Kidney epithelial cell (primary cell): ENCODE measurements around the gene INPP5A. TPM values are rescaled to one million over a fixed set of nuclear protein-coding genes. Genes with fewer than 3 reads are reported as not detected.
"Not testable (repeated sequence)": the region's sequence is repeated elsewhere in the genome, so short reads cannot be mapped to it uniquely, and the experiment has no call there.

Experiments used
- DNase-seq: peaks from one replicate; pipeline ENCODE4 v3.0.0-alpha.2; 2010; ENCODE audit warnings: low read depth
- H3K27me3 ChIP-seq: 2 replicates; pipeline ENCODE4 v1.6.0; 2011; ENCODE audit warnings: low read length; ENCODE audit not compliant: control insufficient read depth, insufficient read depth
- H3K36me3 ChIP-seq: 2 replicates; pipeline ENCODE4 v1.5.1; 2011; ENCODE audit warnings: low read length; ENCODE audit not compliant: control insufficient read depth, insufficient read depth
- H3K4me3 ChIP-seq: 2 replicates; pipeline ENCODE4 v1.5.1; 2011; ENCODE audit warnings: low read depth, mild to moderate bottlenecking, control low read depth, low read length
- total RNA-seq: library from RNA; depleted of rRNA; stranded (reverse); fragments of >200 nt; gene quantifications from 2 replicates; pipeline ENCODE4 v1.2.3, GENCODE V29; 2015
- TF ChIP-seq, protein P1 (sequence below): IDR thresholded peaks from 2 replicates; pipeline ENCODE4 v1.5.1; 2011; ENCODE audit warnings: mild to moderate bottlenecking, moderate library complexity, low read length, control low read depth, inconsistent platforms; ENCODE audit not compliant: insufficient read depth, poor library complexity, severe bottlenecking

The INPP5A gene
- total RNA-seq, 1 donor from 2014 or later, result 45.1 TPM

DNA sequence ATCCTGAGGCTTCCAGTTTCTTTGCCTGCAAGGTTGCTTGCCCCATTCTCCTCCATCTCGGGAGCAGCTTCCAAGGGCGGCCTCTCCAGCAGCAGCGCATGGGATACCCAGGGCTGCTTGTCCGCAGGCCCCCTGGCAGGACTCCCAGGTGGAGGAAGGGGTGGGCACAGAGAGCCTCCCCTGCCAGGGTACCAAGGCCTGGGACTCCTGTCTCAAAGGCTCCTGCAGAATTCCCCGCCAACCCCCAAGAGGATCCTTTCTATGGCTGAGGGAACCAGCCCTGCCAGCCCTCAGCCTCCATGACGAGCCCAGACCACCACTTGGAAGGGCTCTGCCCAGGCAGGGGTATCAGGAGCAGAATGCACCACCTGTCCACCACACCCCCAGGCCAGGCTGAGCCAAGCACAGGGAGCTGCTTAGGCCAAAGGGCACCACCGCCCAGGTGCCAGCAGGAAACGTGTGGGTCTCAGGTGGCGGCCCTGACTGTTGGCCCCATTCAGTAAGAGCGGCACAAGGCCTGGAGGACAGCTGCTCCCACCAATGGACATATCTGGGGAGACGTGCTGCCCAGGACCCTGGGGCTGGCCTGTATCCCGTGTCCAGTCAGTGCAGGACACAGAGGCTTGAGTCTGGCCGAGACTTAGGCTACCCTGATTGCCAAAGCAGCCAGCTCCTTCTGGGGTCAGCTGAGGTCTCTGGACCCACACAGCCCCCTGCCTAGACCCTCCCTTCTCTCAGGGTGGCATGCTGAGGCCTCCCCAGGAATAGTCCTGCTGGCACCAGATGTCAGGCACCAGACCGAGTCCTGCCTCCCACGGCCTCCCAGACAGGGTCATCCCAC, 33.8 kb upstream of the INPP5A start:
- Histone ChIP-seq H3K36me3 (no peaks in the 10 kb centered on the region), H3K4me3 (no peak overlapping the region), H3K27me3 (peaks cover 23% of the 10 kb centered on the region)
- no peak for DNase-seq
- TF ChIP-seq, protein P1, sequence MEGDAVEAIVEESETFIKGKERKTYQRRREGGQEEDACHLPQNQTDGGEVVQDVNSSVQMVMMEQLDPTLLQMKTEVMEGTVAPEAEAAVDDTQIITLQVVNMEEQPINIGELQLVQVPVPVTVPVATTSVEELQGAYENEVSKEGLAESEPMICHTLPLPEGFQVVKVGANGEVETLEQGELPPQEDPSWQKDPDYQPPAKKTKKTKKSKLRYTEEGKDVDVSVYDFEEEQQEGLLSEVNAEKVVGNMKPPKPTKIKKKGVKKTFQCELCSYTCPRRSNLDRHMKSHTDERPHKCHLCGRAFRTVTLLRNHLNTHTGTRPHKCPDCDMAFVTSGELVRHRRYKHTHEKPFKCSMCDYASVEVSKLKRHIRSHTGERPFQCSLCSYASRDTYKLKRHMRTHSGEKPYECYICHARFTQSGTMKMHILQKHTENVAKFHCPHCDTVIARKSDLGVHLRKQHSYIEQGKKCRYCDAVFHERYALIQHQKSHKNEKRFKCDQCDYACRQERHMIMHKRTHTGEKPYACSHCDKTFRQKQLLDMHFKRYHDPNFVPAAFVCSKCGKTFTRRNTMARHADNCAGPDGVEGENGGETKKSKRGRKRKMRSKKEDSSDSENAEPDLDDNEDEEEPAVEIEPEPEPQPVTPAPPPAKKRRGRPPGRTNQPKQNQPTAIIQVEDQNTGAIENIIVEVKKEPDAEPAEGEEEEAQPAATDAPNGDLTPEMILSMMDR, result no peak

DNA sequence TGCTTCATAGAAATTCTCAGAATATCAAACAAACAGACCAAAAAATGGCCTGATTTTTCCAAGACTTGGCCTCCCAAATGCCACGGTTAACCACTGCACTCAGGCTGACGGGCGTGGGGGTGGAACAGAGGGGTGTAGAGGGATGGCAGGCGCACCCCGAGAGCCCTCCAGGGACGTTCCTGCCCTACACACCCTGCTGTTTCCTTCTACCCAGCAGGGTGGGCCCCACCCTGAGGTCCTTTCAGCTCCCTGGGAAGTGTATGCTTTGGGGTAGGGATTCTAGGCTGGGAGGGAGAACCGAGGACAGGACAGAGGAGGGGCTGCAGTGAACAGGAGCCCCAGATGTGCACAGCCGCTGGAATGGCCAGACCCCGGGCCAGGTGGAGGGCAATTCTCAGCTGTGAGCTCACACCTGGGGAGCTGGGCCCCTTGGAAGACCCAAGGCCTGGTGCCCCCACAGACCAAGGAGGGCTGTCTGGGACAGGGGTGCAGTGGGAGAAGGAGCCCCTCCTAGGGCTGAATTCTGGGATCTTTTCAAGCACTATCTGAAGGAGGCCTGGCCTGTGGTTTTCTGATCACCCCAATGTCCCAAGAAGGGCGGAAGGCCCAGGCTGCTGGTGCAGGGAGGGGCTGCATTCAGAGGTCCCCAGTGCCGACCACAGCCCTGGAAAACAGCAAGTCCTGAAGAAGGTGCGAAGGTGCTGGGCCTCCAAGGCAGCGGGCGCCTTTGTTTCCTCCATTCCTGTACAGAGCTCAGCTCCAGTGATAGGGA, 32.9 kb upstream of the INPP5A start:
- no peak overlapping the region for H3K4me3 ChIP-seq
- no peak for DNase-seq
- no peaks in the 10 kb centered on the region for H3K36me3 ChIP-seq
- TF ChIP-seq, protein P1, result no peak
- H3K27me3 ChIP-seq, result peaks cover 17% of the 10 kb centered on the region

DNA sequence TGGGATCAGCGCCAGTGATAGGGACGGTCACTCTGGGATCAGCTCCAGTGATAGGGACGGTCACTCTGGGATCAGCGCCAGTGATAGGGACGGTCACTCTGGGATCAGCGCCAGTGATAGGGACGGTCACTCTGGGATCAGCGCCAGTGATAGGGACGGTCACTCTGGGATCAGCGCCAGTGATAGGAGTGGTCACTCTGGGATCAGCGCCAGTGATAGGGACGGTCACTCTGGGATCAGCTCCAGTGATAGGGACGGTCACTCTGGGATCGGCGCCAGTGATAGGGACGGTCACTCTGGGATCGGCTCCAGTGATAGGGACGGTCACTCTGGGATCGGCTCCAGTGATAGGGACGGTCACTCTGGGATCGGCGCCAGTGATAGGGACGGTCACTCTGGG, 32.0 kb upstream of the INPP5A start:
- peaks cover 17% of the 10 kb centered on the region for H3K27me3 ChIP-seq
- H3K36me3 ChIP-seq, DNase-seq, H3K4me3 ChIP-seq: not testable (repeated sequence)

DNA sequence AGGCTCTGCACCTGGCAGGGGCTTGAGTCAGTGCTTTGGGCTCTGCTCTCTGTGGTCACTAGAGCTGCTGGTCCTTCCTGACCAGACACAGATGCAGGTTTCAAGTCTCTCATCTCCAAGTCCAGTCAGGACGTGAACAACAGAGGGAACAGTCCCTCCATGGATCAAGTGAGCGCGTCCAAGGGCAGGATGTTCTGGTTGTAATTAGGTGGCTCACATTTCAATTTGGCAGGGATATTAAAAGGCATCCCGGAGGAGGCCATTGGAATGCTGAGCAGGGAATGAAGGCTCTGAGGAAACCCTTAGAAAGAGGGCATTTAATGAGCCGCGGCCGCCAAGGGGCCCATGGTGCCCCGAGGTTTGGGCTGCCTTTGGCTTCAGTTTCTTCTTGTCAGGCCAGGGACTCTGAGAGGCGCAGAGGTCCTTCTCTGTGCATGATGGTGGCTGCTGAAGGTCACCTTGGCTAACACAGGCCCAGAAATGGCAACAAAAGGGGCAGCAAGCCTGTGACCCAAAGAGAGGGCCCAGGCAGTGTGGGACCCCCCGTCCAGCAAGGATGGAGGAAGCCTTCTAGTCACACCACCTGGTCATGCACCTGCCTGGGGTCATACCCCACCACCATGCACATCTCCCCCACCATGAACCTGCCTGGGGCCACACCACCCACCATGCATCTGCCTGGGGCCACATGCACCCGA, 30.7 kb upstream of the INPP5A start:
- no peak overlapping the region for H3K4me3 ChIP-seq
- no peaks in the 10 kb centered on the region for H3K36me3 ChIP-seq
- TF ChIP-seq, protein P1, result no peak
- no peak for DNase-seq
- H3K27me3 ChIP-seq, result peaks cover 17% of the 10 kb centered on the region

DNA sequence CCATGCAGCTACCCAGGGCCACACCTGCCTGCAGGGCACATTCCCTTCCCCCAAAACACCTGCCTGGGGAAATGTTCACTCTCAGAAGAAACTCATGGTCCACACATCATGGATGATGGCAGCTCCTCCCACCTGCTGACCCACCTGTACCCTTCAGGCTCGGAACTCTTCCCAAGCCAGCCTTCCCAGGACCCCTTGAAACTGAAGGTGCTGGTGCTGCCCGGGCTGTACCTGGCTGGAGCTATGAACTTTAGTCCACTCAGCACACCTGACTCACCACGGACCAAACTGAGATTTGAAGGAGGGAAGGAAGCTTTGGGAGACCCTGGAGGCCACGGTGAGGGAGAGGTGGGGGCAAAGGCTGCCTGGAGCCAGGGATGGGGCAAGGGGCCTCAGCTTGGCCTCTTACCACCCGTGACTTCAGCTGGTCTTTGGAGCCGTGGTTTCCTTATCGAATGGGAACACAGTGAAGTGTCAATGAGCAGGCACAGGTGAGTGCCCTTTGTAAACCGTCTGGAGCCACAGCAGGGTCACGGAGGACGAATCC, 30.1 kb upstream of the INPP5A start:
- DNase-seq, result no peak
- Histone ChIP-seq H3K4me3 (no peak overlapping the region), H3K36me3 (no peaks in the 10 kb centered on the region), H3K27me3 (peaks cover 14% of the 10 kb centered on the region)
- TF ChIP-seq, protein P1, result no peak
